HG03196 (cell line): ENCODE data around the gene ZNF181.
"Not testable (repeated sequence)": the region's sequence is repeated elsewhere in the genome, so short reads cannot be mapped to it uniquely, and the experiment has no call there.

Experiments used
- ATAC-seq: cut with Tn5 transposase; IDR thresholded peaks from one replicate; pipeline ENCODE4 v1.9.1; 2021; ENCODE audit not compliant: unreplicated experiment

Gene ZNF181

DNA sequence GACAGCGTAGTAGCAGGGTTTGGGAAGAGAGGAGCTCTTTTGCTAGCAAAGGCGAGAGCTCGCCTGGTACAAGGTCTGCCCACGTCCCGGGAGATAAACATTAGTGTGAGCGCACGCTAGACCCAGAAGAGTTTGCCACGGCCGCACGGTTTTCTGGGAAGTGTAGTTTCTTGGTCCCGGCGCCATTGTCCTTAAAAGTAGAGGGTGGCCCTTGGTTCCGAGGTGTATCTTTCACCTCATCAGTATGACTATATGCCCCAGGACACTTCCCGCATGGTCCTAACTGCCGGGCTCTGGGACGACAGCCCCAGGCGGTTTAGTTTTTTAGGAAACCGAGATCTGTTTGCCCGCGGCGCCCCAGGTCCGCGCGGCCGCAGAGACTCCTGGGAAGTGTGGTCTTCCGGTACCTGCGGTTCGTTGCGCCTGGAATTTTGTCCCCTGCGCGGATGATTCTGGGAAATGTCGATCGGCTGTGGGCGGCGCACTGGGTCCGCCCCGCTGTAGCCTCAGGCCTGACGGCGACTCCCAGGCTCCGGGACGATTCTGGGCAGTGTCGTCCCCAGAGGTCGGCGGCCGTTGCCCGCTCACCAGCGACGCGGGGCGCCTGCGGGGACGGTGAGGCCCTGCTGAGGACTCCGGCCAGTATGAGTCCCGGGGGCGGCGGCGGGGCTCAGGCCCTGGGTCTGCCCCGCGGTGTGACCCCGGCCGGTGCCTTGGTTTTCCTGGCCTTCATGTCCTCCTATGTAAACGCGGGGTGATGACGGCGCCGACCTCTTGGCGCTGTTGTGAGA lies at the start of gene ZNF181:
TSS of gene ZNF181 (plus strand) at position 498 of the 791 bp plus-strand sequence. CDS start 795 bp downstream, outside the sequence.
- peak; percentile 81 for ATAC-seq

GRCh38 chr19:34685266-34685665 lies 48.8 kb upstream of the ZNF181 start:
- not testable (repeated sequence) for ATAC-seq

DNA sequence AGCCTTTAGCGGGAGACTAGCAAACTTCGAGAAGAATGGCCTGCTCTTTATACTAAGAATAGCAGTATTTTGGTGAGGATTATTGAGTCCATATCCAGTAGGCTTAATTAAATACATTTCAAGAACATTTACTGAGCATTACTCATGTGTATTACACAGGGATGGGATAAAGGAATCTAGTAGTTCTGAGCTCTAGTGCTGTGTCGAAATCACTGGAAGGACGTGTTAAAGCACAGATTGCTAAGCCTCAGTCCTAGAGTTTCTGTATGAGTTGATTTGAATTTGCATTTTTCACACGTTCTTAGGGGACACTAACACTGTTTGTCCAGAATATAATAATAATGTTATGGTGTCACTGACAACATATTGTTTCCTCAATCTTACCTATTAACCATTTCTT lies 47.6 kb upstream of the ZNF181 start:
- no peak for ATAC-seq

GRCh38 chr19:34687348-34687747 lies 46.7 kb upstream of the ZNF181 start:
- no peak for ATAC-seq

DNA sequence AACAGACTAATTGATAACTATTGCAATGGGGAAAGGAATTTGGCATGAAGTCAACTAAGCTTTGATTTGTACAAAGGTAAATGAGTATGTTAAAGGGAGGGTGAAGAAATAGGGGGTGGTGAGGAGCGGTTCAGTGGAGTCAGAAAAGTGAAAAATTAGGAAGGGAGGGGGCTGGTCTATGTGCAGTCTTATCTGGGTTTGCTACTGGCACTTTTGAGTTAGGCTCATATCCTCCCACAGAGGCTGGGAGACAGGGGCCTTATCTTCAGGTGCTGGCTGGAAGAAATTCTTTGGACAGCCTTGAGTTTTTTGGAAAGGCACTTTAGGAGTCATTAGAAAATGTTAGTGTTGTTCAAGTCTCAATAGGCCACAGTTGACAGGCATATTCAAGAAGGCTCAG lies 45.5 kb upstream of the ZNF181 start:
- ATAC-seq, result no peak

DNA sequence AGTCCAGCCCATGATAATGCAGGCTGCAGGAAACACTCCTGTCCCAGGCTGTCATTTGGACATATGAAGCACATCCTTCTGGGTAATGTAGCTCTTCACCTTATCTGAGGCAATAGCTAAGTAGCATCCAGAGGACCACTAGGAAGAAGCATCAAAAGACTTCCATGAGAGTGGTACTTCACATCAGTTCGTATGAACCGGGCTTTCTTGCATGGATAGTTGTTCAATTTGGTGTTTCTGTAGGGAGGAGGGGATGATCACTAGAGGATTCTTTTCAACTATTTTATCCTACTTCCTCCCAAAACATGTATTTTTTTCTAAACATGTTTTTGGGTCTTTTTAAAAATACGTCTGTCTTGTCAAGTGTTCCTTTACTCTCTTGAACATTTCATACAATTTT lies 43.7 kb upstream of the ZNF181 start:
- no peak for ATAC-seq

- ATAC-seq, result no peak
Observed at GRCh38 chr19:34692549-34692948, 41.5 kb upstream of the ZNF181 start.

- ATAC-seq, result no peak
Observed at GRCh38 chr19:34707661-34708060, 26.4 kb upstream of the ZNF181 start.

- no peak for ATAC-seq
Observed at GRCh38 chr19:34711890-34712289, 22.2 kb upstream of the ZNF181 start.

- ATAC-seq, result no peak
Observed at GRCh38 chr19:34712395-34713261, 21.4 kb upstream of the ZNF181 start.

DNA sequence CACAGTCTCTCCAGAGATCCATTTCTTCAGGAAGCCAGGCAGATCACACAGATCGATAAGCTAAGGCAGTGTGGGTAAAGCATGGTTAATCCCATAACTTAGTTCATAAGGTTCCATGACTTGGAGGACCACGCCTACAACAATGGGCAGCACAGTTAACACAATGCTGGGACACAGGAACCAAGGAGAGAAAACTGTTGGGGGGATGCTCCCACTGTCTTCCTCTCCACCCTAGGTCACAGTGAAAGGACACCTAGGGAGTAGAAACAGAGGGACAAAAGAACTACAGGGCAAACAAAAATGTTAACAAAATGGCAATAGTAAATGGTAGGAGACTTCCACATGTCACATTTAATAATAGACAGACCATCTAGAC lies 20.8 kb upstream of the ZNF181 start:
- ATAC-seq, result no peak

DNA sequence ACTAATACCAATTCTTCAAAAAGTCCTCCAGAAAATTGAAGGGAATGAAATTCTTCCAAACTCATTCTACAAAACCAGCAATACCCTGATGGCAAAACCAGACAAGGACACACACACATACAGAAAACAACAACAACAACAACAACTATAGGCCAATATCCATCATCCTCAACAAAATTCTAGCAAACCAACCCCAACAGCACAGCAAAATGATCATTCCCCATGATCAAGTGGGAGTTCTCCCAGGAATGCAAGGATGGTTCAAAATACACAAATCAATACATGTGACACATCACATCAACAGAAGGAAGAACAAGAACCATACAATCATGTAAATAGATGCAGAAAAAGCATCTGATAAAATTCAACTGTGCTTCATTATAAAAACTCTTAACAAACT lies 18.7 kb upstream of the ZNF181 start:
- no peak for ATAC-seq

- no peak for ATAC-seq
Observed at GRCh38 chr19:34722353-34722752, 11.7 kb upstream of the ZNF181 start.

GRCh38 chr19:34725400-34725799 lies 8.6 kb upstream of the ZNF181 start:
- ATAC-seq, result no peak

DNA sequence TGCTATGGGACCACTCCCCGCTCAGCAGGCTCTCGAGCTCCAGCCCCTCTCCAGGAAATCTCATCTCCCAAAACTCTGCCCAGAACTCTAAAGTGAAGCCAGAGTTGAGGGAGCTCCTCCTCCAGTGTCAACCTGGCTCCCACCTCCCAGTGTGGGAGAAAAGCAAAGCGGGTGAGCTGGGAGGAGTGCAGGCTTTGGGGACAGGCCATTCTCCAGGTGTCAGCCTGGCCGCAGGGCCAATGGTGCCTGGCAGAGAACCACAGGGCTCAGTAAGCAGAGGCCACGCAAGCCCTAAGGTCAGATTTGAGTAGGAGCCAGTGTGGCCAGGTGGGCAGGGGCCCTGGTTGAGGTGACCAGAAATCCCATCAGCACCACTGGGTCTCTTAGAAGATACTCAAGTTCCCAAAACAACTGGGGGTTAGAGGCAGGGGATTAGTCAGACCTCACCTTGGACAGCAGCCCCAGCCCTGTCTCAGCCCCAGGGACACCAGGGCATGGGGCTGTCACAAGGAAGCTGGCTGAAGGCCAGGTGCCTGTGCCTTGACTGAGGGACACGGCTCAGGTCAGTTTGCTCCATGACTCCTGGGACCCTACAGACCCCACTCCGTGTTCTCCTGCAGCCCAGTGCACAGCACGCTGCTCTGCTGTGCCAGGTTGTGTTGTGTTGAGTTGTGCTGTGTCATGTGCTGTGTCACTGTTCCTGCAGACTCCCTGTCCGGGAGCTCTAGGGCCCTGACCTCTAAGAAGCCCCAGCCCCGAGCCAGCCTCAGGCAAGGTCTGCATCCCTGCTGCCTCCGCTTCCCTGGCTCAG lies 2.8 kb upstream of the ZNF181 start:
- no peak for ATAC-seq

DNA sequence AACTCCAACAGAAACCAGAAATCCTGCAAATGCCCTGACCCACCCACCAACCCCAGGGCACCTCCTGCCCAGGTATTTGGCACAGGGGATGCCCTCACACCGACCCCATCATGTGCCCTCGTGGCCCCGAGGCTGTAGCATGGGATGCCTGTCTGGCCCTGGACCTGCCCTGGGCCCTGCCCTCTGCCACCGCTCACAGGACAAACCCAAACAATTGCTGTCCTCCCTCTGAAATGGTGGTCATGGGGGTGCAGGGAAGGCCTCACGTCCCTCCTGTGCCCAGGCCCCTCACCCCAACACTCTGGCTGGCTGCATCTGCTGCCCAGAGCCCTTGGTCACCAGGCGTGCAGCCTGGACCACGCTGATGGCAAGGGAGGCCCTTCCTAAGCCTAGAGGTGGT lies 2.1 kb upstream of the ZNF181 start:
- no peak for ATAC-seq

GRCh38 chr19:34732612-34733211 lies 1.3 kb upstream of the ZNF181 start:
- no peak for ATAC-seq

DNA sequence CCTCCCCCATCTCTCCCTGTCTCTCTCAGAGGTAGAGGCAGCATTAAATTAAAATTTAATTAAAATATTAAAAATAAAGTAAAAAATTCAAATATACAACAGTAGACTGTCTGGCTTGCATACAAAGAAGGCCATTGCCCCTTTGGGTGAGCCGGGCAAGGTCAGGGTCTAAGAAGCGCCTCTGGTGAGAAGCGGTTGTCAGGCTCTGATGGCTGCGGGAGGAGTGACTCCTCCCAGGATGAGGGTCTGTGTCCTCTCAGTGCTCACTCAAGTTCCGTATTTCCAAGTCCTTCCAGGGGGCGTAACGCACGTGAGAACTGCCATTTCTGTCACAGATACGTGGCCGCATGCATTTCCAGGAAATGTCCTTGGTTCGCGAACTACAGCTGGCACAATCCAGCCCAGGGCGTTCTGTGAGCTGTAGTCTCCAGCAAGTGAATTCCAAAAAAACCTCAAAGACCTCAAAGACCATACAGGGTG lies 737 bp upstream of the ZNF181 start:
- no peak for ATAC-seq

DNA sequence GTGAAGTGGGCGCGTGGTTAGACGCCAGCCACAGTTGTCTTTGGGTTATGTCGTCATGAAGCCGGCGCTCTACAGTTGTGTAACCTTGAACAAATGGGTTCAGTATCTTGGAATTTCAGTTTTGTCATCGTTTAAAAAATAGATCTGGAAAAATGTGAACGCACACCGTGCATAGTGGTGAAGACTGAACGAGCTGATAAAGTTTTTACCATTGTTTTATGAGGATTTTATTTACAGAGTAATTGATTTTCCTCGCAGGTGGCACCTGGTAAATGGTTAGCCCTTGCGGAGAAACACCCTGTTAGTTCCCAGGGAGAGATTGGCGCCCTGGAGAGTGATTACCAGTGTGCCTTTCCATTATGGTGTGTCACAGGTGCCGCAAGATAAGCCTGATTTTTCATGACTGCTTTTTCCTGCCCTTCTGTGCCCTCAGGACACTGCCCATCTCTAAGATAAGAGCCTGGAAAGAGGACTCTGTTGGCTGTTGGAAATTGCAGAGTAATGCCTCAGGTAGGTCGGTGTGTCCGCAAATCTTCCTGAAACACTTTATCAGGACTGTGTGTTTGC lies 577 bp downstream of the ZNF181 start:
- ATAC-seq, result no peak

DNA sequence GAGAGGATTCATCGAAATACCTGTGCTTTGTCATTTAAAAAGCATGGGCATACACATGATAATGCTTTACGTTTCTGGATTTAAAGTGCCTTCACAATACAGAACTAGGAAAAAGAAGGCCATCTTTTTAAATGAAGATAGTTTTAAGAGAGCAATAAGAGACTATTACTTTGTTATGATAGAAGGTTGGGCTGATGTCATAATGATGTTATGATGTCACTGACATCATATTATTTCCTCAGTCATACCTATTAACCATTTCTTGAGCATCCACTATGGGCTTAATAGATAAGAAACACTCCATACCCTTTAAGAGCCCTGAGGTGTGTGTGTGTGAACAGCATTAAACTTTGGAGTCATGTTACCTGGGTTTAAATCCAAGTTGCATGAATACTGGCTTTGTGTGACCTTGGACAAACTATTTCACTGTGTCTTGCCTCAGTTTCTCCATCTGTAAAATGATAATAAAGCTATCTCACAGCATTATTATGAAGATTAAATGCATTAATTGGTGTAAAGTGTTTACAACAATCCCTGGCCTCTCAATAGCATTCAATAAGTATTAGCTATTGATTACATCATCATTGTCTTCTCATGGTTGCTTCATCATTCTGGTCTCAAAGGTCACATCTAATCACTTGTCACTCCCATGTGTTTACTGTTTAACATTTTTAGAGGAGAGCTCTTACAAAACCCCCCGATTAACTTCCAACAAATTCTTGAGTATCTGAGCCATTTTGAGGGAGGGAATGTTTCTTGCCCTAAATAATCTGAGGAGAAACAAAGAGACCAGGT lies 11.1 kb downstream of the ZNF181 start:
- no peak for ATAC-seq
